Measurements from ENCODE around the gene LOXL4.
"Not testable (repeated sequence)": the region's sequence is repeated elsewhere in the genome, so short reads cannot be mapped to it uniquely, and the experiment has no call there.

Gene LOXL4

DNA sequence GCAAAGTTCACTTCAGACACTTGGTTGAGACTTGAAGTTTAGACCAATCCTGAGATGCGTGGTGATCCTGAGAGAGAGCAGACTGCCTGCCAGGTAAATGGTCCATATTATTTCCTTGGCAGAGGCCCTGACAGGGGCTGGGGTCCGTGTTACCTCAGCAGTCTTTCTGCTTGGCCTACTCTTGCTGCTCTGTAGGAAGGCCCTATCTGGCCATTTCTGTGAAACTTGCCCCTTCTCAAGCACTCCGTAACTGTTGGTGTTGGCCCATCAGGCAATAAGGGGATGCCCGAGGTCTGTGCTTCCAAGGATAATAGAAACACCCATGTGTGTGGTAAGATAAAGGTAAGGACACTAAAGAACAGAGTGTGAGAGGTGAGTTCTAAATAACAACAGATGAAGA, 20.0 kb downstream of the LOXL4 start:
- in situ Hi-C loops (cut with MboI; ENCODE audit: low sequenced_read_pairs), result no loop called here

DNA sequence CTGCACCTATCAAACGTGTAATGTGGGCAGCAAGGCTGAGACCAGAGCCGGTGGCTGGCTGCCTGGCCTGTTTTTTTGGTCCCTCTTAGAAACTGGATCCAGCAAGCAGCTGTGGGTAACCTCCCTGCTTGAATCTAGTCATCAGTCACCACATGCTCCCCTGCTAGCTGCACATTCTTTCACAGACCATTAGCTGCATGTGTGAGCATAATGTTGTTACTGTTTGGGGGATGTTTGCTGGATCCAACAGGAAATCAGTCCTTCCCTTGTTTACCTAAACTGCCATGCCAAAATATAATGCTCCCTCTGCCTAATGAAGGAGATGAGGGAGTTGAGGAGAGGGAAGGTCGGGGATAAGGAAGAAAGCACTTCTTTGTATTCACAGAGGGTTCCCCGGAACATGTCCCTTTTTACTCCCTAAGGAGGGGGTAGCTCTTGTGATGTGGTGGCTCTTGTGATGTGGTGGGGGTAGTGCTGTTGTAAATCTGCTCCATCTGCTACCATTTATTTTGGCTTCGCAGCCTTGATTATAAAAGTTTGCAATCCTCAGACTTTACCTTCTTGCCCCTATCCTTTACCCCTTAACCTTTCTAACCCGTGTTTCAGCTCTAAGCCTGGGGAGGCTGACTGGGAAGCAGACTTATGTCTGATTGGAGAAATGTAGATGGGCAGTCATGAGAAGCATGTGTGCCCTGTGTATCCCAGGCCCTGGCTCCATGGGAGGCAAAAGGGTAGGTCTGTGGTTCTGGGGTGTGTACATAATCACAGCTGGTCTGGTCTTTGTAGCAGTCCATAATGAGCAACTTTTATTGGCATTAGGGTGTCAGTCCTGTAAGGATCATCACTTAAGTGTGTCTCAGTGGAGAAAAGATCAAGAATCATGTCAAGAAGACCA, 20.8 kb downstream of the LOXL4 start:
- in situ Hi-C loops (cut with MboI; ENCODE audit: low sequenced_read_pairs), result no loop called here

DNA sequence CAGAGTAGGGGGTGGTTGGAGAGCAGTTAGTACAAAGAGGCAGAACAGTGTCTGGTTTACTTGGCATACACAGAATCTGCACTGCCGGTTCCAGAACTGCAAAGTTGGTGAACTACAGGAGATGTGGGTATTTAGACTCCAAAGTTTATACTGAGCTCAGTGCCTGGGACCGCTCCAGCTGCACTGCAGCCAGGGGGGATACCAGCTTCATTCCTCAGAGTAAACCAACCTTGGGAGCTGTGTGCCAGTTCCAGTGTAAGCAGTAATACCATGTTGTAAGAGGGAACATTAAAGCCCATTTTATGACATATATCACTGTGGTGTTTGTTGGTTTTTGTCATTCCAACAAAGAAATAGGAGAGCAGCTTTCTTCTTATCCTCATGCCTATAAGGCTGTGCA, 23.4 kb downstream of the LOXL4 start:
- in situ Hi-C loops (cut with MboI; ENCODE audit: low sequenced_read_pairs), result no loop called here

DNA sequence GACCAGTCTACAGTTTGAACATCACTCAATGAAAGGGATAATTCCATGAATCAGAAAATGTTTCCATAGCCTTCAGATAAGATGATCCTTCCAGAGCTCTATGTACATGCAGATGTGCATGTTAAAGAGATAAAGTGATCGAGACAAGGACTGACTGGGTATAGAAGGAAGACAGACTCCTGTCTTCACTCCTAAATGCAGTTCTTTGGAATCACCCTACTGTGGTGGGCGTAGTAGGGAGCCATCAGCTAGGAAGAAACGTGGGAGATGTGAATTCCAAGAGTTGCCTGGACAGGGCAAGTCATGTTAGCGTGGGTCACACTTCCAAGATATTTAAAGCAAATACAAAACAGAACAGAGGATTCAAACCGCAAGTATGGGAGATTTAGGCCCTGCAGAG, 23.9 kb downstream of the LOXL4 start:
- in situ Hi-C loops (cut with MboI; ENCODE audit: low sequenced_read_pairs), result no loop called here

DNA sequence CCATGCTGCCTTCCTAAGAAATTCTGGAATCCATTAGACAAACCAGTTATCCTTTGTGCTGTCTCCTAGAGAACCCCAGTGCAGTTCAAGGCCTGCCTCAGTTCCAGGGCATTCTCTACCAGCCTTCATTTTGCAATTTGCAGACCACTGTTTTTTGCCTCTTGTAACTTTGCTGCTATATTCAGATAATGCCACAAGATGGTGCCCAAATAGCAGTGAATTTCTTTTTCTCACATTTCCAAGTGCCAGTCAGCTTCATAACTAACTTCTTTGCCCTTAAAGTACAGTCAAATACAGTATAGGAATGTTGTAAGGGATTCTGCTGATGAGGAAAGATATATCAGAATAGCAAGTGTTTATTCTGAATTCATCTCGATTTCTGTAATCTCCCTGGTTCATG, 25.2 kb downstream of the LOXL4 start:
- in situ Hi-C loops (cut with MboI; ENCODE audit: low sequenced_read_pairs), result no loop called here

DNA sequence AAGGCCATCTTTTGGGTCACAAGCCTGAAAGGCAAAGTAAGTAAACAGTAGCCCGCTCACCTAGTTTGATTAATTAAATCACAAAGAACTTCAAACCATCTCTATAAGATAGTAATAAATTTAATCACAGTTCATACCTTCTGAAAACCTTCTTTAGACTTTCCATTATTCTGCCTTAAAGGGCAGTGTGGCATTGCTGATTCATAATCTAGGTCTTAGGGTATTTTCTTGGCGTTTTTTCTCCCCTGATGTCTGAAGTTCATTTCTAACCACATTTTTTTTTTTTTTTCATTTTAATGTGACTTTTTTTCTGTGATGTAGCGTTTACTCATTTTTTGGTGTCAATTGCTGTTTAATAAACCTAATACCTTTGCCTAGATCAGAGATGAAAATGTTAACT, 27.5 kb downstream of the LOXL4 start:
- in situ Hi-C loops (cut with MboI; ENCODE audit: low sequenced_read_pairs), result no loop called here

DNA sequence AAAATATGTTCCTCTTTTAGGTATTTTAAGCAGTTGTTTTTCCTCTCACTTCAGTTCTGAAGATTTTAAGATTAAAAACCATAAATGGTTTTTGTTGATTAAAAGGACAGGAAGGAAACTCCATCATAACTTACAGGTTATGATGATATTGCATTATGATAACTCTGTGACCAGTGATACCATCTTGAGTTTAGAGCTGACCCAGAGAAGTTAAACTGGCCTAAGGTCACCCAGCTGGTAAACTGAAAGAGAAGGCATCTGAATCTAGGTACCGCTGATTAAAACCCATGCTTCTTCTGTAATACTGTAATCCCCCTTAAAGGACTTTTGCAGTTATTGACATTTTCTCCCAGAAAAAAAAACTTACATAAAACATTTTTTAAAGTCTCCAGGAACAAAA, 29.6 kb downstream of the LOXL4 start:
- in situ Hi-C loops (cut with MboI; ENCODE audit: low sequenced_read_pairs), result no loop called here

DNA sequence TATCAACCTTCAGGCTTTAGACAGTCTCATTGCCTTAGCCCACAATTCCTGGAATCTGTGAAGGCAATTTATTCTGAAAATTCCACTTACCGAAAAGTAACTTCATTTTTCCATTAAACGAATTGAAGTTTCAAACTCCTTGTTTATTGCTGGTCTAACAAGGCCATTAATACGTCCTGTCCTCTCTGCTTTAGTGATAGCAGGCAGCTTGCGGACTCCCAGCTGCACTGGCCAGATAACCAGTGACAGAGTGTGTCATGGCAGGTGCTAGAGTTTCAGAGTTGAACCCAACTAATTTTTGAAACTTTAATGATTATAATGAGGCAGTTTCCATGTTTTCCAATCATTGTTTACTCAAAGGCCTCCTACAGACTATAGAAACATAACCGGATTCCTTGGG, 31.1 kb downstream of the LOXL4 start:
- in situ Hi-C loops (cut with MboI; ENCODE audit: low sequenced_read_pairs), result no loop called here

DNA sequence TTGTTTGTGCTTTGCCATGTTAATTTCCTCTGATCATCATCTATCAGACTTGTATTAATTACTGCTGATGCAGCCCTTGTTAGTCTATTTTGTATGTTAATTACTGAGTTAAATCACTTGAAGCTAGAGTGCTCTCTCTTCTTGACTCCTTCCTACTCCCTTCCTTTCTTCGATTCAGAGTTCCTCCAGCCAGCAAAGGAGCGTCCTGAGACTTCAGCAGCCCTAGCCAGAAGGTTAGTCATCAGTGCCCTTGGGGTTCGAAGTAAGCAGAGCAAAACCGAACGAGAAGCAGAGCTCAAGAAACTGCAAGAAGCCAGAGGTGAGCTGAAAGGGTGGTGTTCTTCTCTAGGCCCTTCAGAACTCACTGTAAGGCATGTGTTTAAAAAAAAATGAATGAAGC, 32.1 kb downstream of the LOXL4 start:
- in situ Hi-C loops (cut with MboI; ENCODE audit: low sequenced_read_pairs), result no loop called here

DNA sequence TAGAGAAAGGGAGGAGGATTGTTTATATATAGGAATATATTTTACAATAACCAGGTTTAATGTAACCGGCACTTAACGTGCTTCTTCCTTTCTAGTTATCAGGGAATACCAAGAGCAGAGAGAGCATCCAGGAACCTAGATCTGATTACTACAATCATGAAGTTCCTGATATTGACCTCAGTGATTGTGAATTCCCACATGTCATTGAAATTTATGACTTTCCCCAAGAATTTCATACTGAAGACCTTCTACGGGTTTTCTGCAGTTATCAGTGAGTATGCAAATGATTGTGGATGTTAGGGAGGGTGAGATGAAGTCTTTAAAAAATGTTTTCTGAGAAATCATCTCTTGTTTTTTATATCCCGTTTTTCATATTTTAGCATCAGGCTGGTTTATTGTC, 36.6 kb downstream of the LOXL4 start:
- in situ Hi-C loops (cut with MboI; ENCODE audit: low sequenced_read_pairs), result no loop called here

DNA sequence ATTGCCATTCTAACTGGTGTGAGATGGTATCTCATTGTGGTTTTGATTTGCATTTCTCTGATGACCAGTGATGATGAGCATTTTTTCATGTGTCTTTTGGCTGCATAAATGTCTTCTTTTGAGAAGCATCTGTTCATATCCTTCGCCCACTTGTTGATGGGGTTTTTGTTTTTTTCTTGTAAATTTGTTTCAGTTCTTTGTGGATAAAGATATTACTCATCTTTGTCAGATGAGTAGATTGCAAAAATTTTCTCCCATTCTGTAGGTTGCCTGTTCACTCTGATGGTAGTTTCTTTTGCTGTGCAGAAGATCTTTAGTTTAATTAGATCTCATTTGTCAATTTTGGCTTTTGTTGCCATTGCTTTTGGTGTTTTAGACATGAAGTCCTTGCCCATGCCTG, 39.7 kb downstream of the LOXL4 start:
- in situ Hi-C loops (cut with MboI; ENCODE audit: low sequenced_read_pairs), result not testable (repeated sequence)

DNA sequence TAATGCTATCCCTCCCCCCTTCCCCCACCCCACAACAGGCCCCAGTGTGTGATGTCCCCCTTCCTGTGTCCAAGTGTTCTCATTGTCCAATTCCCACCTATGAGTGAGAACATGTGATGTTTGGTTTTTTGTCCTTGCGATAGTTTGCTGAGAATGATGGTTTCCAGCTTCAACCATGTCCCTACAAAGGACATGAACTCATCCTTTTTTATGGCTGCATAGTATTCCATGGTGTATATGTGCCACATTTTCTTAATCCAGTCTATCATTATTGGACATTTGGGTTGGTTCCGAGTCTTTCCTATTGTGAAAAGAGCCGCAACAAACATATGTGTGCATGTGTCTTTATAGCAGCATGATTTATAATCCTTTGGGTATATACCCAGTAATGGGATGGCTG, 40.3 kb downstream of the LOXL4 start:
- in situ Hi-C loops (cut with MboI; ENCODE audit: low sequenced_read_pairs), result not testable (repeated sequence)

DNA sequence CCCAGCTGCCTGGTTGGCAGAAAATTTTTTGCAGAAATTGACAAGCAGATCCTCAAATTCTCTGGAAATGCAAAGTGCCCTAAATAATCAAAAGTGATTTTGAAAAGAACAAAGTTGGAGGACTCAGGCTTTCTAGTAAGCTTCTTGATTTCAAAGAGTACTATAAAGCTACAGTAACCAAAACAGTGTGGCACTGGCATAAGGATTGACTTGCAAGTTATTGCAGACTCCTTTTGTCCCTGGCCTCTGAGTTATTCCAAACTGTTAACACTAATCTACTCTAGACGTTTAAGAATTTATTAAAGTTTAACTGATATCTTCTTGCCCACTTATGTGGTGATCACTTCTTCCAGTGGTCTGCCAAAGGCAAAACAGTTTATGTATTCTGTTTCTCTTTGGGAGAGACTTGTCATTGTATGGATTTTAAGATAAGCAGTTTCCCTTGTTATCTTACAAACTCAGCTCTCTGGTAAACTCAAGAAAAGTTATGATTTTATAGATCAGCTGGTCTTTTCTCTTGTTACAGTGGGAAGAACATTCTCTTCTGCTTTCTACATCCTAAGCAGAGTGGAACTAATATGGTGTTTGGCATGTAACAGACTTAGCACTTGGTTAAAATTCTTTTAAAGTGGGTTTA, 41.4 kb downstream of the LOXL4 start:
- in situ Hi-C loops (cut with MboI; ENCODE audit: low sequenced_read_pairs), result no loop called here

DNA sequence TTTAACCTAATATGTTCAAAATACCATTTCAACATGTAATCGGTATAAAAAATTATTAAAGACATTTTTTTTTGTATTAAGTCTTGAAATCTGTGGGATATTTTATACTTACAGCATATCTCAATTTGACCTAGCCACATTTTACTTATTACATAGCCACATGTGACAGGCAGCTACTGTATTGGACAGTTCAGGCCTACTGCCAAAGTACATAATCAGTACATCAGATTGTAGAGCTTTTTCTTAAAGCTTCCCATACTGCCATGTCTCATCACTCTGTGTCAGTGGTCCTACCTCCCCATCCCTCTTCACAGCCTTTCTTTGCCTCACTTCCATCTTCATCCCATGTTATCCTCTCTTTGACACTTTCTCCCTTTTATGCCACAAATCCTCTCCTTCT, 43.0 kb downstream of the LOXL4 start:
- in situ Hi-C loops (cut with MboI; ENCODE audit: low sequenced_read_pairs), result no loop called here

DNA sequence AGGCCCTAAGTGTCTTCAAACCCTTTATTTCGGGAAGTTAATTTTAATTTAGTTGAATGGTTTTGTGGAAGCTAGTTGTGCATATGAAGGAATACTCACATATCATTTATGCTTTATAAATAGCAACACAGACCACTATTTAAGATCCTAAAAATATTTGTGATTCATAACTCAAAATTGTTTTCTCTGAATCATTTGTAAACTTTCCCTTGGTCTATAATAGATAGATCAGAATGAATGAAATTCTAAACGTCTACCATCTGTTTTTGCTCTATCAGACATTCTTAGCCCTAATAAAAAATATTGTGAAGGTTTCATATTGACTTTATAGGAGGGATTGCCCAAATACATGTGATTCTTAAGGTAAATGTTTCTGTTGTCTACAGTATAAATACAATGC, 43.5 kb downstream of the LOXL4 start:
- in situ Hi-C loops (cut with MboI; ENCODE audit: low sequenced_read_pairs), result no loop called here

DNA sequence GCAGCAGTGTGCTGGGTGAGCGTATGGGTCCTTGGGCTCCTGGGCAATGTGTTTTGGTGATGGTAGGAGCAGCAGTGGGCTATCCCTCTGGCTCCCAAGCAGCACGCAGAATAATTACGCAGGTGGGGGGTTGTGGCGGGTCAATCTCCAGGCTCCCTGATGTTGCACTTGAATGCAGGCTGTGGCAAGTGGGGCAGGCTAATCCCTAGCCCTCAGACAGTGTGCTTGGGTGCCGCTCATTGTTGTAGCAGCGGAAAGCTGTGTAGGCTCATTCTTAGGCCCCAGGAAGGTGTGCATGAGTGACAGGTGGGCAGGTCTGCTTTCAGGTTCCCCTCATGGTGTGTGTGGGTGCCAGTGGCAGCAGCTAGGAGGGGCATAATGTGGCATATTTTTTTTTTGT, 44.1 kb downstream of the LOXL4 start:
- in situ Hi-C loops (cut with MboI; ENCODE audit: low sequenced_read_pairs), result no loop called here

DNA sequence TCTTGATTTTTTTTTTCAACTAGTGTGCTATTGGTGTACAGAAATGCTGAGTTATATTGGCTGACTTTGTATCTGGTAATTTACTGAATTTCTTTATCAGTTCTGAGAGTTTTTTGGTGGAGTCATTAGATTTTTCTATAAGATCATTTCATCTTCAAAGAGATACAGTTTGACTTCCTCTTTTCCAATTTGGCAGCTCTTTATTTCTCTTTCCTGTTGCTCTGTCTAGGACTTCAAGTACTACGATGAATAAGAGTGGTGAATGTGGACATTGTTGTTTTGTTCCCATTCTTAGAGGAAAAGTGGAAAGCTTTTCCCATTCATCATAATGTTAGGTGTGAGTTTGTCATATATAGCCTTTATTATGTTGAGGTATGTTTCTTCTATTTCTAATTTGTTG, 50.2 kb downstream of the LOXL4 start:
- in situ Hi-C loops (cut with MboI; ENCODE audit: low sequenced_read_pairs), result no loop called here

DNA sequence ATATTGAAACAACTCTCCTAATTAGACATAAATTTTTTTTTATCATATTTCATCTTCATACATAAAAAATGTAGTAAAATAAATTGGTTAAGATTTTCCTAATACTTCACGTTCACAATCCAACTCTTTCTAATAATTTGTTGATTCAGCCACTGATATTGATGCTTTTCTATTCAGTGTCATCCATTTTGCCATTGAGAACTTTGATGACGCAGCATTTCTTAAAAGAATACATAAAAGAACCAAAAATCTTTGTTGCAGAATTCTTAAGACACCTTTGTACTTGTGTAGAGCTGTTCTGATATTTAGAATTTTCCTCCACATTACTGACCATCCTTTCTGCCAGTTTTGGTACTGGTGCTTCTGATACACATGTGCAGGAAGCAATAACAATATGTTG, 52.6 kb downstream of the LOXL4 start:
- in situ Hi-C loops (cut with MboI; ENCODE audit: low sequenced_read_pairs), result no loop called here

DNA sequence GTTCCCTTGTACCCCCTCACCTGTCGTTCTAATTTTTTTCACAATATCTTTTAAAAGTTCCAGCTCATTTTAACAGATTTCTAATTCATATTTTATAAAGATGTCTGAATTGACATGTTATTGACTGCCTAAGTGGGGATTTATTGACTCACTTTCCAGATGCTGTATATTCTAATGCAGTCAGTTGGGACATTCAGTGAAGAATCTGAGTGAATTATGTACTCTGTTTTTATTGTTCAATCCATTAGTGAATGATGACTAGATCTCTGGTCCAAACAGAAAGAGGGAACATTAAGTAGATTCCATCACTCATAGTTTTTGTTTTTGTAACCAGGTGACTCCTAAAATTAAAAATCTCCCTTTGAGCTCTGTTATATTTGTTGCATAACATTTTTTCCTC, 54.3 kb downstream of the LOXL4 start:
- in situ Hi-C loops (cut with MboI; ENCODE audit: low sequenced_read_pairs), result no loop called here

DNA sequence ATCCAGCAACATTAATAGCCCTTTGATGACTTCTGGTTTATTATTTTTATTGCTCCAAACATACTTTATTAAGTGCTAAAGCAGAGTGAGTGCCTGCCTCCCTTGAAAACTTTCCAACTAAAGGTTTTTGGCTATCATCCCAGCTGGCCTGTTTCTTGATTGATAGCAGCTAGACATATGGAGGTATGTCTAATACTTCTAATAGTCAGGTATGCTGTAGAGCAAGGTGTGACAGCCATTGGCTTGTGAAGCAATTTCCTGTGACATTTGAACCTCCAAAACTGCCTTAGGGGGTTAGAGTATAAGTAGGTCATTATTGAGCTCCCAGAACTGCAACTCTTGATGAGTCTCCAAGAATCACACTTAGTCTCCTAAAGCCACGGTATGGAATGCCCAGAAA, 55.8 kb downstream of the LOXL4 start:
- in situ Hi-C loops (cut with MboI; ENCODE audit: low sequenced_read_pairs), result no loop called here

DNA sequence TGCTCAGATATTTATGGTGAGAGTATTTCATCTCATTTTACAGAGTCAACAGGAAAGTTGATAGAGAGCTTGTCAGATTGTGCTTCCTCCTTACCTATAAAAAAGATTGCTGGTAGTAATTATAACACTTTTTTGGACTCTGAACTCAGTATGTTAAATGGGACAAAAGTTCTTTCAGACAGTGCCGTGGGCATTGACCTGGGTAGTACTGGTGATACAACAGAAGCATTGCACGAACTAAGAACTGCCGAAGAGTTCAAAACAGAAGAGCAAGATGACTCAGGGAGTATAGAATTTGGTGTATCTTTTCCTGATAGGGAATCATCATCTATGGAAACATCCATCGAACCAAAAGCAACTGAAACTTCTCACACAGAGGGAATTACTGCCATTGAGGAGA, 58.6 kb downstream of the LOXL4 start:
- in situ Hi-C loops (cut with MboI; ENCODE audit: low sequenced_read_pairs), result no loop called here

DNA sequence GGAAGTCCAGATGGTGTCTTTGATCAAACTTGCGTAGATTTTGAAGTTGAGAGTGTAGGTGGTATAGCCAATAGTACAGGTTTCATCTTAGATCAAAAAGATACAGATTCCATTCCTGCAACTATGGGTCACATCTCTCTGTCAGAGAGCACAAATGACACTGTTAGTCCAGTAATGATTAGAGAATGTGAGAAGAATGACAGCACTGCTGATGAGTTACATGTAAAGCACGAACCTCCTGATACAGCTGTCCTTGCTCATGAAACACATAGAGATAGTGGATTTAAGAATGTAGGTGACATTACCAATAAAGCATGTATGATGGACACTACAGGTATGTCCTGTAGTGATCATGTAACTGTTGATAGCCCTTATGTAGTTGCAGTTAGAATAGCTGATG, 59.1 kb downstream of the LOXL4 start:
- in situ Hi-C loops (cut with MboI; ENCODE audit: low sequenced_read_pairs), result no loop called here

DNA sequence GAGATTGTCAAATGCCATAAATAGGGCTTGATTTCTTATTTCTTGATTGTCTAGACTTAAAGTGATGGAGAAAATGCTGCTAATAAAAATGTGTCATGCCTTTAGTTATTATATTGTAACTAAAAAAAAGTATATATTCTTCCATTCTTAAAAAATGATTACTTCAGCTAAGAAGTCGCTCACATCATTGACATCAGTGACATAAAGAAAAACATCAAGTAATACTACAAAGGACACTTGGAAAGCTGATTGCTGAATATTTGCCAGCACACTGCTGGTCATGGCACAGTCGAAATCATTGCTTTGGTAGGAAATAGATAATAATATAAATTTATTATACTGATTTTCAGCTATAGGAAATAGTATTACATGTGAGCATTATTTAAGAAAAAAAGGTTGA, 62.6 kb downstream of the LOXL4 start:
- in situ Hi-C loops (cut with MboI; ENCODE audit: low sequenced_read_pairs), result no loop called here

Data from HL-60/S4 (cell line).